ENCODE measurements around the gene DKK1. TPM values are rescaled to one million over a fixed set of nuclear protein-coding genes. Genes with fewer than 3 reads are reported as not detected.

DKK1 gene
- total and polyA plus RNA-seq, 2 of the 13 experiments (the other 11 are each of a cell fraction or from before 2014, with no cell fraction given) = 123 to 262 TPM

- TF ChIP-seq HMGXB3 (CRISPR knock-in tag; IDR thresholded peaks at IDR 0.05; ENCODE audit: borderline replicate concordance) = no peak
- no peak; the same call in 1 of the 2 replicates for TF ChIP-seq ZSCAN29 (CRISPR knock-in tag; conservative IDR thresholded peaks at IDR 0.05)
- no peak for TF ChIP-seq ZNF749 (CRISPR knock-in tag; IDR thresholded peaks at IDR 0.05; ENCODE audit: borderline replicate concordance)
- no peak for TF ChIP-seq SNAPC4 (CRISPR knock-in tag; IDR thresholded peaks at IDR 0.05)
- TF ChIP-seq ZXDC (CRISPR knock-in tag; IDR thresholded peaks at IDR 0.05) = no peak
- no peak for TF ChIP-seq USF2 (IDR thresholded peaks at IDR 0.05; ENCODE audit: low read depth, low read length)
- TF ChIP-seq USF2 (CRISPR knock-in tag; IDR thresholded peaks at IDR 0.05; ENCODE audit: borderline replicate concordance) = no peak
- TF ChIP-seq HMGA1 (CRISPR knock-in tag; conservative IDR thresholded peaks at IDR 0.05) = no peak
- TF ChIP-seq, protein P1, sequence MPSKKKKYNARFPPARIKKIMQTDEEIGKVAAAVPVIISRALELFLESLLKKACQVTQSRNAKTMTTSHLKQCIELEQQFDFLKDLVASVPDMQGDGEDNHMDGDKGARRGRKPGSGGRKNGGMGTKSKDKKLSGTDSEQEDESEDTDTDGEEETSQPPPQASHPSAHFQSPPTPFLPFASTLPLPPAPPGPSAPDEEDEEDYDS (CRISPR knock-in tag; IDR thresholded peaks at IDR 0.05) = no peak
- peak; percentile 88 for TF ChIP-seq HINFP (CRISPR knock-in tag; IDR thresholded peaks at IDR 0.05; ENCODE audit: low read depth)
These were observed 5.6 kb upstream of the DKK1 start (continued) for GRCh38 chr10:52308251-52309031.

All from HepG2 (cell line).